ENCODE results near the gene TMEM207.
"Not testable (repeated sequence)": the region's sequence is repeated elsewhere in the genome, so short reads cannot be mapped to it uniquely, and the experiment has no call there.

The TMEM207 gene

GRCh38 chr3:190449801-190450200, at the start of gene TMEM207:
TSS of gene TMEM207 (minus strand) at chr3:190449901. CDS start at chr3:190449809, 92 bp downstream.
- DNase-seq: no peak

GRCh38 chr3:190499122-190499521, 49.4 kb upstream of the TMEM207 start:
- DNase-seq: no peak

GRCh38 chr3:190498293-190498692, 48.6 kb upstream of the TMEM207 start:
- no peak for DNase-seq

GRCh38 chr3:190497811-190498210, 48.1 kb upstream of the TMEM207 start:
- DNase-seq: peak; percentile 55

- no peak for DNase-seq
These were observed 47.2 kb upstream of the TMEM207 start for GRCh38 chr3:190496859-190497258.

GRCh38 chr3:190495796-190496195, 46.1 kb upstream of the TMEM207 start:
- no peak for DNase-seq

GRCh38 chr3:190495354-190495753, 45.7 kb upstream of the TMEM207 start:
- DNase-seq: no peak

GRCh38 chr3:190494907-190495306, 45.2 kb upstream of the TMEM207 start:
- DNase-seq: no peak

- DNase-seq: no peak
These were observed 43.3 kb upstream of the TMEM207 start for GRCh38 chr3:190492966-190493365.

- DNase-seq: no peak
These were observed 42.4 kb upstream of the TMEM207 start for GRCh38 chr3:190492129-190492528.

- DNase-seq: no peak
These were observed 41.9 kb upstream of the TMEM207 start for GRCh38 chr3:190491533-190492054.

- DNase-seq: no peak
These were observed 37.4 kb upstream of the TMEM207 start for GRCh38 chr3:190486908-190487607.

GRCh38 chr3:190486533-190486864, 36.8 kb upstream of the TMEM207 start:
- no peak for DNase-seq

- no peak for DNase-seq
These were observed 36.3 kb upstream of the TMEM207 start for GRCh38 chr3:190485830-190486532.

- no peak for DNase-seq
These were observed 32.1 kb upstream of the TMEM207 start for GRCh38 chr3:190481779-190482178.

GRCh38 chr3:190473261-190473660, 23.6 kb upstream of the TMEM207 start:
- DNase-seq: not testable (repeated sequence)

- DNase-seq: no peak
These were observed 18.2 kb upstream of the TMEM207 start for GRCh38 chr3:190467922-190468321.

- DNase-seq: peak; percentile 9
These were observed 8.3 kb upstream of the TMEM207 start for GRCh38 chr3:190458040-190458439.

- no peak for DNase-seq
These were observed 7.1 kb upstream of the TMEM207 start for GRCh38 chr3:190456770-190457169.

GRCh38 chr3:190455828-190456227, 6.1 kb upstream of the TMEM207 start:
- no peak for DNase-seq

GRCh38 chr3:190448256-190448655, 1.4 kb downstream of the TMEM207 start:
- DNase-seq: no peak

- no peak for DNase-seq
These were observed 3.0 kb downstream of the TMEM207 start for GRCh38 chr3:190446573-190447279.

- DNase-seq: no peak
These were observed 5.0 kb downstream of the TMEM207 start for GRCh38 chr3:190444576-190445145.

Data from HCEC 1CT (cell line).